T-helper 9 cell (primary cell): ENCODE measurements around the gene SLC36A1.
A peak's percentile ranks its signal among the peaks of the same experiment; 100 is the strongest.
"Not testable (repeated sequence)": the region's sequence is repeated elsewhere in the genome, so short reads cannot be mapped to it uniquely, and the experiment has no call there.

Experiments used
- DNase-seq: peaks from one replicate; pipeline ENCODE4 v3.0.0-alpha.2; 2020
- total RNA-seq, 2 donors: gene quantifications; one replicate each; lab custom pipeline; 2026; lab: John Stamatoyannopoulos, UW

The SLC36A1 gene
- 2.2 to 9.4 reads per million in 2 donors for total RNA-seq

- peak; percentile 84 for DNase-seq
Measured at GRCh38 chr5:151447174-151448037, at the start of gene SLC36A1. Gene SLC36A1, plus strand, starts transcription at chr5:151447603. Its CDS starts 11,190 bp downstream, at chr5:151458793.

GRCh38 chr5:151405334-151406160 is 41.9 kb upstream of the SLC36A1 start:
- DNase-seq, result no peak

GRCh38 chr5:151406322-151406947 is 41.0 kb upstream of the SLC36A1 start:
- DNase-seq, result no peak

GRCh38 chr5:151408591-151409230 is 38.7 kb upstream of the SLC36A1 start:
- DNase-seq, result no peak

GRCh38 chr5:151413800-151414199 is 33.6 kb upstream of the SLC36A1 start:
- no peak for DNase-seq

GRCh38 chr5:151414536-151414935 is 32.9 kb upstream of the SLC36A1 start:
- no peak for DNase-seq

GRCh38 chr5:151417712-151418111 is 29.7 kb upstream of the SLC36A1 start:
- no peak for DNase-seq

GRCh38 chr5:151420127-151420526 is 27.3 kb upstream of the SLC36A1 start:
- no peak for DNase-seq

- no peak for DNase-seq
Measured at GRCh38 chr5:151424892-151425523, 22.4 kb upstream of the SLC36A1 start.

GRCh38 chr5:151426347-151426746 is 21.1 kb upstream of the SLC36A1 start:
- DNase-seq, result not testable (repeated sequence)

GRCh38 chr5:151427258-151427657 is 20.1 kb upstream of the SLC36A1 start:
- no peak for DNase-seq

GRCh38 chr5:151430731-151431130 is 16.7 kb upstream of the SLC36A1 start:
- no peak for DNase-seq

- no peak for DNase-seq
Measured at GRCh38 chr5:151431666-151432065, 15.7 kb upstream of the SLC36A1 start.

- no peak for DNase-seq
Measured at GRCh38 chr5:151432210-151432609, 15.2 kb upstream of the SLC36A1 start.

- DNase-seq, result no peak
Measured at GRCh38 chr5:151434570-151435237, 12.7 kb upstream of the SLC36A1 start.

- peak; percentile 1 for DNase-seq
Measured at GRCh38 chr5:151448038-151448985, 909 bp downstream of the SLC36A1 start.

GRCh38 chr5:151449297-151449696 is 1.9 kb downstream of the SLC36A1 start:
- DNase-seq, result no peak

GRCh38 chr5:151449839-151450238 is 2.4 kb downstream of the SLC36A1 start:
- no peak for DNase-seq

GRCh38 chr5:151450605-151451004 is 3.2 kb downstream of the SLC36A1 start:
- DNase-seq, result no peak
